WI38 (cell line): ENCODE results near the gene E2F2.

Source experiments
- H3K4me3 ChIP-seq: 2 replicates; pipeline ENCODE4 v1.5.1; 2011; ENCODE audit warnings: low read depth, mild to moderate bottlenecking, control low read depth, low read length
- CTCF ChIP-seq: IDR thresholded peaks from 2 replicates; pipeline ENCODE4 v1.5.1; 2012; ENCODE audit warnings: low read depth, mild to moderate bottlenecking, control low read depth, low read length

The E2F2 gene

DNA sequence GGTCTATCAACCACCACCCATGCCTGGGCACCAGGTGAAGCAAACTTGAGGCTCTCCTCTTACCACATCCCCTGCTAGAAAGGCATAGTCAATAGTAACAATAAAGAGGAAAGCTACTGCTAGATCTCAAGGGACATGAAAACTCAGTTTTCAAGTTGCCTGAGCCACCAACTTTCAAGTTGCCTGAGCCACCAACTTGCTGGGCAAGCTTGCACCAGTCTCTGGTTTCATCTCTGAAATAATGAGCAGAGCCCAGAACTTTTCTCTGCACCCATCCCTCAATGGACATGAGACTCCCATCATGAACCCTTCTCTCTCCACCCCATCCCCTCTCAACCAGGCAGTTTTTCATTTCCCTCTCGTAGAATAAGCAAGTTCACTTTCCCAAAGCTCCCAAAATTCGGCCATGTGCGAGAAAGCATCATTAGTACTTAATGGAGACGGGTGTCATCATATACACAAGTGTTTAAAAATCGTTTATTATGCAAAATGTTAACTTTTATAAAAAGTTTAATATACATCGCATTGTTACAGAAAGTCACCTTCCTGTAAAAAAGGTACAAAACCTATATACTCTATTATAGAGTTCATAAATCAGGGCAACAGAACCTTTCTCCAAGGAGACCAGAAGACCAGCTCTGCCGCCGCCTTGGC is 26.6 kb upstream of the E2F2 start:
- no peak for TF ChIP-seq CTCF
- peak overlapping the region; percentile 95 for H3K4me3 ChIP-seq

DNA sequence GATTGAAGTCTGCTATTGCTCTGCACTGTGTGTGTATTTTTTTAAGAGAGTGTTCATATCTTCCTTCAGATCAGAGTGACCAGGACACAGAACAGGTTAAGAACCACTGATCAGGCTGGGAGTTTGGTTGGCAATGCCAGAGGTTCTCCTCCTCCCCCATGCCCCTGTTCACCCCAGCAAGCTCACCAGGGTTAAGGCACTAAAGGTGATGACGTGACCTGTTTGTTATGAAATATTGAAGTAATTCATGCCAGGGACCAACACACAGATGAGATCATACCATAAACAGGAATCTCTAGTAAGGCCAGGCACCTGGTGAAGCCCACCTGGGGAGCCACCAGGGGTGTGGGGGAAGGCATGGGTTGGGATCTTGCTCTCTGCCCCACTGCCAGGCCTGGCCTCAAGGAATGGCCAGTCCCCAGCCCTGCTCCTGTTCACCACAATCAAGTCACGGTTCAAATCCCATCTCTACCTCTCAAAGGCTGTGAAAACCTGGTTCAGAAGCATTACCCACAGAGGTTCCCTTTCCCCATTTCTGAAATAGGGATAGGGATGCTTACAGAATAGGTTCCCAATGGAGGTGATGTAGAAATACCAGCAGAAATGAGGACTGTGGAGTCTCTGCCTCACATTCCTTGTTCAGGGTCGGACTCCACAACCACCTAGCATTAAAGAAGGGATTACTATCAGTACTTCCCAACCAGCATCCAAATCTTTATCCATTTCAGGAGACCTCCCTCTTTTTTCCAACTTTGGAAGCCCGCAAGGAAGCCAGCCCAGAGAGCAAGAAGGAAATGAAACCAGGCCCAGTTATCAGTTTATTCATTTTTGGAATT is 25.8 kb upstream of the E2F2 start:
- peak overlapping the region; percentile 95 for H3K4me3 ChIP-seq
- no peak for TF ChIP-seq CTCF

GRCh38 chr1:23555986-23556634 is 25.1 kb upstream of the E2F2 start:
- H3K4me3 ChIP-seq = no peak overlapping the region

GRCh38 chr1:23555270-23555985 is 24.4 kb upstream of the E2F2 start:
- H3K4me3 ChIP-seq = peak overlapping the region; percentile 52
- no peak for TF ChIP-seq CTCF

More at GRCh38 chr1:23555986-23556634, 25.1 kb upstream of the E2F2 start:
- no peak for TF ChIP-seq CTCF

GRCh38 chr1:23554481-23555269 is 23.6 kb upstream of the E2F2 start:
- peak overlapping the region; percentile 52 for H3K4me3 ChIP-seq
- TF ChIP-seq CTCF = no peak

DNA sequence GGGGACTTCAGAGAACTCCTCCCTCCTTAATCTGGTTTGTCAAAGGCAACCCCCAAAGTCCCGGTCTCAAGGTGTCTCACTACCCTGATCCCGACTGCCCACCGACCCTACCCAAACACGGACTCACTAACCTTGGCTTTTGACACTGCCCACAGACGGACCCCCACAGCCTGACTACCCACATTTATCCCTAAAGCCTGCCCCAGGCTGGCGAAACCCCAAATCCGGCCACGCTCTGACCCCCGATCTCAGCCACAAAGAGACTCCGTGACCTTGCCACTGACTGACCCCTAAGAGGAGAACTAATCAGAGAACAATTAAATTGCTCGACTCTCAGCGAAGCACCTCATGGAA is 23.1 kb upstream of the E2F2 start:
- no peak for TF ChIP-seq CTCF
- peak overlapping the region; percentile 47 for H3K4me3 ChIP-seq
